ENCODE data around the gene FA2H. TPM values are rescaled to one million over a fixed set of nuclear protein-coding genes. Genes with fewer than 3 reads are reported as not detected.

Gene FA2H
- total and polyA plus RNA-seq, 2 of the 13 experiments (the other 11 are each of a cell fraction or from before 2014, with no cell fraction given): 0.20 TPM; not detected in 1

- TF ChIP-seq POGZ (CRISPR knock-in tag; IDR thresholded peaks at IDR 0.05): 0 out of 2 replicates have a peak, but pooled peaks have one; percentile 18
- TF ChIP-seq NR2F1 (CRISPR knock-in tag; IDR thresholded peaks at IDR 0.05): 0 out of 4 replicates have a peak, but pooled peaks of 1 of the 2 experiments have one; percentile 28
- no peak for TF ChIP-seq HMGA1 (CRISPR knock-in tag; conservative IDR thresholded peaks at IDR 0.05)
- TF ChIP-seq ZNF724P (CRISPR knock-in tag; IDR thresholded peaks at IDR 0.05; ENCODE audit: borderline replicate concordance): no peak
- TF ChIP-seq WIZ (CRISPR knock-in tag; IDR thresholded peaks at IDR 0.05): no peak
- no peak for TF ChIP-seq BRD4 (CRISPR knock-in tag; IDR thresholded peaks at IDR 0.05)
- no peak for TF ChIP-seq ZNF274 (CRISPR knock-in tag; IDR thresholded peaks at IDR 0.05)
- TF ChIP-seq MED1 (CRISPR knock-in tag; IDR thresholded peaks at IDR 0.05): peak; percentile 43; the same call in 1 of the 2 replicates
- TF ChIP-seq SOX6 (IDR thresholded peaks at IDR 0.05): no peak
- TF ChIP-seq SOX6 (CRISPR knock-in tag; IDR thresholded peaks at IDR 0.05): peak; percentile 61; the same call in 1 of the 2 replicates
- TF ChIP-seq ZNF652 (CRISPR knock-in tag; IDR thresholded peaks at IDR 0.05; ENCODE audit: borderline replicate concordance, low read depth): peak; percentile 66; the same call in 1 of the 2 replicates
- TF ChIP-seq ZNF576 (CRISPR knock-in tag; IDR thresholded peaks at IDR 0.05): no peak
- TF ChIP-seq SNRNP70 (IDR thresholded peaks at IDR 0.05; ENCODE audit: low read depth, low read length): no peak
- no peak for TF ChIP-seq HOXA9 (CRISPR knock-in tag; IDR thresholded peaks at IDR 0.05; ENCODE audit: borderline replicate concordance)
- TF ChIP-seq MTF1 (CRISPR knock-in tag; IDR thresholded peaks at IDR 0.05): 0 out of 2 replicates have a peak, but pooled peaks have one; percentile 38
- TF ChIP-seq YY1 (IDR thresholded peaks at IDR 0.05; ENCODE audit: insufficient read depth, insufficient replicate concordance, low read depth, low read length): peak; percentile 59
- TF ChIP-seq RBM22 (optimal IDR thresholded peaks at IDR 0.05; ENCODE audit: low read length): no peak
- no peak; the same call in 1 of the 2 replicates for TF ChIP-seq FOXP4 (CRISPR knock-in tag; IDR thresholded peaks at IDR 0.05)
- no peak for TF ChIP-seq RELA (CRISPR knock-in tag; IDR thresholded peaks at IDR 0.05)
- no peak for TF ChIP-seq RBM39 (IDR thresholded peaks at IDR 0.05; ENCODE audit: low read depth, low read length, poor library complexity, severe bottlenecking)
- peak; percentile 61 for TF ChIP-seq ZFX (CRISPR knock-in tag; IDR thresholded peaks at IDR 0.05; ENCODE audit: low read depth)
- TF ChIP-seq SAP130 (CRISPR knock-in tag; IDR thresholded peaks at IDR 0.05; ENCODE audit: low read depth): 0 out of 2 replicates have a peak, but pooled peaks have one; percentile 39
- TF ChIP-seq HMG20B (CRISPR knock-in tag; conservative IDR thresholded peaks at IDR 0.05): no peak
- peak; percentile 96 for TF ChIP-seq CTCF (CRISPR knock-in tag; IDR thresholded peaks at IDR 0.05)
- TF ChIP-seq ZNF350 (CRISPR knock-in tag; IDR thresholded peaks at IDR 0.05; ENCODE audit: borderline replicate concordance, low read depth): 0 out of 2 replicates have a peak, but pooled peaks have one; percentile 48
Measured at GRCh38 chr16:74709441-74709877, 65.2 kb downstream of the FA2H start (continued).
